Measurements from ENCODE around the gene MAPK8IP1. TPM values are rescaled to one million over a fixed set of nuclear protein-coding genes. Genes with fewer than 3 reads are reported as not detected.

The MAPK8IP1 gene
- total RNA-seq, 1 donor from 2014 or later, result 38.7 TPM

DNA sequence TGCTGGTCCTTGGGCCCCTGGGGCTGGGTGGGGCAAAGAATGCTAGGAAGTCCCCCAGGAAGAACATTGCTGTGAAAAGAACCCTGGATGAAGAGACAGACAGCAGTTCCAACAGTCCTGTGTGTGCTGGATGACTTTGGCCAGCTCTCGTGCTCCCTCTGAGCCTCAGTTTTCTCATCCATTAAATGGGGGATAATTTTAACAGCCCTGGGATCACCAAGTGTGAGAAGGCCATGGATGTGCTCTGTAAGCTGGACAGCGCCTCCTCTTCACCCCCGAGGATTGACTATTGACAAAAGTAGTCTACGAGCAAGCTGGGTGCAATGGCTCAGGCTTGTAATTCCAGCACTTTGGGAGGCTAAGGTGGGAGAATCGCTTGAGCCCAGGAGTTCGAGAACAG lies 39.5 kb downstream of the MAPK8IP1 start:
- Mint-ChIP-seq H3K4me1 (peaks cover 12% of the 10 kb centered on the region), H3K9me3 (no peaks in the 10 kb centered on the region), H3K27me3 (ENCODE audit: low read depth) (peaks cover 56% of the 10 kb centered on the region), H3K4me3 (peak overlapping the region; percentile 65), H3K36me3 (ENCODE audit: low read depth) (no peaks in the 10 kb centered on the region), H3K27ac (ENCODE audit: unreplicated experiment) (no peak overlapping the region)
- no peak for DNase-seq (ENCODE audit: low read depth, low spot score)
- TF ChIP-seq, protein P1, sequence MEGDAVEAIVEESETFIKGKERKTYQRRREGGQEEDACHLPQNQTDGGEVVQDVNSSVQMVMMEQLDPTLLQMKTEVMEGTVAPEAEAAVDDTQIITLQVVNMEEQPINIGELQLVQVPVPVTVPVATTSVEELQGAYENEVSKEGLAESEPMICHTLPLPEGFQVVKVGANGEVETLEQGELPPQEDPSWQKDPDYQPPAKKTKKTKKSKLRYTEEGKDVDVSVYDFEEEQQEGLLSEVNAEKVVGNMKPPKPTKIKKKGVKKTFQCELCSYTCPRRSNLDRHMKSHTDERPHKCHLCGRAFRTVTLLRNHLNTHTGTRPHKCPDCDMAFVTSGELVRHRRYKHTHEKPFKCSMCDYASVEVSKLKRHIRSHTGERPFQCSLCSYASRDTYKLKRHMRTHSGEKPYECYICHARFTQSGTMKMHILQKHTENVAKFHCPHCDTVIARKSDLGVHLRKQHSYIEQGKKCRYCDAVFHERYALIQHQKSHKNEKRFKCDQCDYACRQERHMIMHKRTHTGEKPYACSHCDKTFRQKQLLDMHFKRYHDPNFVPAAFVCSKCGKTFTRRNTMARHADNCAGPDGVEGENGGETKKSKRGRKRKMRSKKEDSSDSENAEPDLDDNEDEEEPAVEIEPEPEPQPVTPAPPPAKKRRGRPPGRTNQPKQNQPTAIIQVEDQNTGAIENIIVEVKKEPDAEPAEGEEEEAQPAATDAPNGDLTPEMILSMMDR (conservative IDR thresholded peaks at IDR 0.05), result no peak

DNA sequence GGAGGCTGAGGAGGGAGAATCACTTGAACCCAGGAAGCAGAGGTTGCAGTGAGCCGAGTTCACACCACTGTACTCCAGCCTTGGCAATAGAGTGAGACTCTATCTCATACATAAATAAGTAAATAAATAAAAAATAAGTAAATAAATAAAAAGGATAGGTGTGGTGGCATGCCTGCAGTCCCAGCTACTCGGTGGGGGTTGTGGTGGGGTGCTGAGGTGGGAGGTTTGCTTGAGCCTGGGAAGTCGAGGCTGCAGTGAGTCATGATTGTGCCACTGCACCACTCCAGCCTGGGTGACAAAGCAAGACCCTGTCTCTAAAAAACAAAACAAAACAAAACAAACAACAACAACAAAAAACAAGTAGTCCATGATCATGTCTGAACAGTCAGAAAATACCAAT lies 40.1 kb downstream of the MAPK8IP1 start:
- DNase-seq (ENCODE audit: low read depth, low spot score), result no peak
- no peak overlapping the region for H3K27ac Mint-ChIP-seq (ENCODE audit: unreplicated experiment)
- peak overlapping the region; percentile 47 for H3K4me3 Mint-ChIP-seq
- H3K4me1 Mint-ChIP-seq, result peaks cover 12% of the 10 kb centered on the region
- TF ChIP-seq, protein P1 (conservative IDR thresholded peaks at IDR 0.05), result no peak
- no peaks in the 10 kb centered on the region for H3K36me3 Mint-ChIP-seq (ENCODE audit: low read depth)
- H3K9me3 Mint-ChIP-seq, result no peaks in the 10 kb centered on the region
- H3K27me3 Mint-ChIP-seq (ENCODE audit: low read depth), result peaks cover 50% of the 10 kb centered on the region

DNA sequence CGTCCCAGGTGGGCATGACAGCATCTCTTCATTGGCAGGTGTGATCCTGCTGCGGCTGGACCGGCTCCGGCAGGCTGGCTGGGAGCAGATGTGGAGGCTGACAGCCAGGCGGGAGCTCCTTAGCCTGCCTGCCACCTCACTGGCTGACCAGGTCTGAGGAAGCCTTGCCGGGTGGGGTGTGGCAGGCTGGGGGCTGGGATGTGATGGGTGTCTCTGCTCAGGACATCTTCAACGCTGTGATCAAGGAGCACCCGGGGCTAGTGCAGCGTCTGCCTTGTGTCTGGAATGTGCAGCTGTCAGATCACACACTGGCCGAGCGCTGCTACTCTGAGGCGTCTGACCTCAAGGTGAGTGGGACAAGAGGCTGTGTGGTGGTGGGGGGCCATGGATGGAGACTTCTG lies 40.5 kb downstream of the MAPK8IP1 start:
- Mint-ChIP-seq H3K27me3 (ENCODE audit: low read depth) (peaks cover 46% of the 10 kb centered on the region), H3K36me3 (ENCODE audit: low read depth) (no peaks in the 10 kb centered on the region), H3K27ac (ENCODE audit: unreplicated experiment) (no peak overlapping the region), H3K4me3 (peak overlapping the region; percentile 47), H3K9me3 (no peaks in the 10 kb centered on the region), H3K4me1 (peaks cover 12% of the 10 kb centered on the region)
- TF ChIP-seq, protein P1 (conservative IDR thresholded peaks at IDR 0.05), result no peak
- no peak for DNase-seq (ENCODE audit: low read depth, low spot score)

DNA sequence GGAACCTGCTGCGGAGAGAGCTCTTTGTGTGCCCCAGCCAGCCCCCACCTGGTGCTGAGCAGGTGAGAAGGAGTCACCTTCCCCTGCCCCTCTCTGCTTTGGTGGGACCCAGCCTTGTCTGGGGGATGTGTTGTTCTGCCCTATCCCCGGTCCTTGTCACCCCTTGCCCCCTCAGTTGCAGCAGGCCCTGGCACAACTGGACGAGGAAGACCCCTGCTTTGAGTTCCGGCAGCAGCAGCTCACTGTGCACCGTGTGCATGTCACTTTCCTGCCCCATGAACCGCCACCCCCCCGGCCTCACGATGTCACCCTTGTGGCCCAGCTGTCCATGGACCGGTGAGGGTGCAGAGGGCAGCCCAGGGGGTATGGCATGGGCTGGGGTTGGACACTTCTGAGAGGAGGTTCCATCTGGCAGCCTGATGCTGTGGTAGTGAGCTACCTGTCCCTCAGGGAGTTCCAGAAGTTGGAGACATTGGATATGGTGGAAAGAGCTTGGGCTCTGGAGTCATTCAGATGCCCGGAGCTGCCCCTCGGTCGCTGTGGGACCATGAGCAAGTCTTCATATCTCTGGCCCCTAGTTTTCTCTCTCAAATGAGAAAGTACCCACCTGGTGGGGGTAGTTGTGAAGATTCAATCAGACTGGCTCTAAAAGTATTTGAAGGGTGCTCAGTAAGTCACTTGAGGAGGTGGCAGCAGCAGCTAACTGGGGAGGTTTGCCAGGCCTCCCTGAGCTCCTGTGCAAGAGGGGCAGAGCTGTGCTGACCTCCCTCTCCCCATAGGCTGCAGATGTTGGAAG lies 41.3 kb downstream of the MAPK8IP1 start:
- no peak for DNase-seq (ENCODE audit: low read depth, low spot score)
- Mint-ChIP-seq H3K9me3 (no peaks in the 10 kb centered on the region), H3K27me3 (ENCODE audit: low read depth) (peaks cover 38% of the 10 kb centered on the region), H3K4me3 (no peak overlapping the region), H3K4me1 (peaks cover 7% of the 10 kb centered on the region), H3K36me3 (ENCODE audit: low read depth) (no peaks in the 10 kb centered on the region), H3K27ac (ENCODE audit: unreplicated experiment) (no peak overlapping the region)
- TF ChIP-seq, protein P1 (conservative IDR thresholded peaks at IDR 0.05), result no peak

DNA sequence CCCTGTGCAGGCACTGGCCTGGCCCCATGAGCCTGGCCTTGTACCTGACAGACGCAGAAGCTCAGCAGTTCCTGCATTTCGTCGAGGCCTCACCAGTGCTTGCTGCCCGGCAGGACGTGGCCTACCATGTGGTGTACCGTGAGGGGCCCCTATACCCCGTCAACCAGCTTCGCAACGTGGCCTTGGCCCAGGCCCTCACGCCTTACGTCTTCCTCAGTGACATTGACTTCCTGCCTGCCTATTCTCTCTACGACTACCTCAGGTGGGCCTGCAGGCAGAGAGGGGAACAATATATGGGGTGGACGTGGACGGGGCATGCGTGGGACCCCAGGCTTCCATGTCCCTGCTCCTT lies 41.9 kb downstream of the MAPK8IP1 start:
- no peak for DNase-seq (ENCODE audit: low read depth, low spot score)
- Mint-ChIP-seq H3K9me3 (no peaks in the 10 kb centered on the region), H3K36me3 (ENCODE audit: low read depth) (no peaks in the 10 kb centered on the region), H3K4me1 (peaks cover 6% of the 10 kb centered on the region), H3K4me3 (peak overlapping the region; percentile 42), H3K27ac (ENCODE audit: unreplicated experiment) (no peak overlapping the region), H3K27me3 (ENCODE audit: low read depth) (peaks cover 37% of the 10 kb centered on the region)
- TF ChIP-seq, protein P1 (conservative IDR thresholded peaks at IDR 0.05), result no peak
